OCI-LY1 (cell line): ENCODE results near the gene ENPP3.

Source experiments
- H2AFZ ChIP-seq: fragments of 200-600 bp; sonication (generic), shearing (Covaris generic); 2 replicates; pipeline ENCODE4 v1.6.0; 2014; ENCODE audit warnings: antibody characterized with exemption, mild to moderate bottlenecking, low read length
- H3F3A ChIP-seq: fragments of 200-600 bp; sonication (generic), shearing (Covaris generic); 2 replicates; pipeline ENCODE4 v1.6.0; 2014; ENCODE audit warnings: mild to moderate bottlenecking, antibody characterized with exemption, low read length, moderate library complexity; ENCODE audit not compliant: insufficient read depth
- H3K27ac ChIP-seq: fragments of 200-600 bp; sonication (generic); 2 replicates; pipeline ENCODE4 v1.5.1; 2014; ENCODE audit warnings: low read length, mixed run types, mild to moderate bottlenecking, low read depth; ENCODE audit not compliant: poor library complexity, severe bottlenecking
- H3K27me3 ChIP-seq: fragments of 200-600 bp; sonication (generic); 2 replicates; pipeline ENCODE4 v1.6.0; 2014; ENCODE audit warnings: antibody characterized with exemption, mild to moderate bottlenecking, low read length, moderate library complexity; ENCODE audit not compliant: insufficient read depth
- H3K36me3 ChIP-seq: fragments of 200-600 bp; sonication (generic); 2 replicates; pipeline ENCODE4 v1.6.1; 2014; ENCODE audit warnings: mild to moderate bottlenecking, antibody characterized with exemption, low read length, moderate library complexity, mixed read lengths; ENCODE audit not compliant: insufficient read depth
- H3K4me1 ChIP-seq: fragments of 200-600 bp; sonication (generic); 2 replicates; pipeline ENCODE4 v1.5.1; 2014; ENCODE audit warnings: mild to moderate bottlenecking, low read length, moderate library complexity; ENCODE audit not compliant: insufficient read depth, severe bottlenecking
- H3K4me2 ChIP-seq: fragments of 200-600 bp; sonication (generic), shearing (Covaris generic); 2 replicates; pipeline ENCODE4 v1.6.1; 2014; ENCODE audit warnings: low read length
- H3K4me3 ChIP-seq: fragments of 200-600 bp; sonication (generic); 2 replicates; pipeline ENCODE4 v1.5.1; 2014; ENCODE audit warnings: low read length, low read depth, mild to moderate bottlenecking, mixed read lengths; ENCODE audit not compliant: poor library complexity, severe bottlenecking
- H3K79me2 ChIP-seq: fragments of 200-600 bp; shearing (Covaris generic); 2 replicates; pipeline ENCODE4 v1.6.1; 2016; ENCODE audit warnings: mixed run types, low read length, mixed read lengths; ENCODE audit not compliant: insufficient read depth
- H3K9ac ChIP-seq: fragments of 200-600 bp; sonication (generic), shearing (Covaris generic); 2 replicates; pipeline ENCODE4 v1.6.1; 2014; ENCODE audit warnings: mild to moderate bottlenecking, low read length, mixed read lengths
- H3K9me2 ChIP-seq: fragments of 200-600 bp; sonication (generic), shearing (Covaris generic); 2 replicates; pipeline ENCODE4 v1.6.1; 2014; ENCODE audit warnings: low read depth, mild to moderate bottlenecking, low read length, mixed read lengths
- H3K9me3 ChIP-seq: fragments of 200-600 bp; shearing (Covaris generic); 2 replicates; pipeline ENCODE4 v1.6.1; 2014; ENCODE audit warnings: low read length, mixed read lengths
- H4K20me1 ChIP-seq: fragments of 200-600 bp; sonication (generic), shearing (Covaris generic); 2 replicates; pipeline ENCODE4 v1.6.0; 2016; ENCODE audit warnings: mild to moderate bottlenecking, low read length; ENCODE audit not compliant: insufficient read depth
- CTCF ChIP-seq: fragments of 200-600 bp; sonication (generic), shearing (Covaris generic); IDR thresholded peaks from 2 replicates; pipeline ENCODE4 v1.5.1; 2017; ENCODE audit warnings: mild to moderate bottlenecking, antibody characterized with exemption, low read length, moderate library complexity, mixed read lengths
- EZH2 ChIP-seq: fragments of 200-600 bp; sonication (generic), shearing (Covaris generic); IDR thresholded peaks from 2 replicates; pipeline ENCODE4 v1.8.0; 2017; ENCODE audit warnings: borderline replicate concordance, mixed run types, mild to moderate bottlenecking, antibody characterized with exemption, low read length, moderate library complexity, mixed read lengths

ENPP3 gene

GRCh38 chr6:131629651-131630050, 7.5 kb upstream of the ENPP3 start:
- H3K36me3 ChIP-seq = peaks cover 11% of the 10 kb centered on the region; the same call in 1 of the 2 replicates
- H3K9me2 ChIP-seq = no peaks in the 10 kb centered on the region
- H3K4me1 ChIP-seq = peaks cover 11% of the 10 kb centered on the region
- H3K4me3 ChIP-seq = no peak overlapping the region
- no peak overlapping the region for H3K4me2 ChIP-seq
- no peak overlapping the region for H2AFZ ChIP-seq
- H3K27me3 ChIP-seq = no peaks in the 10 kb centered on the region
- no peaks in the 10 kb centered on the region for H3K9me3 ChIP-seq
- H3K79me2 ChIP-seq = peaks cover 12% of the 10 kb centered on the region
- H3K9ac ChIP-seq = no peak overlapping the region
- no peaks in the 10 kb centered on the region for H4K20me1 ChIP-seq
- no peaks in the 10 kb centered on the region for H3F3A ChIP-seq
- TF ChIP-seq CTCF (no peak), EZH2 (no peak)
- no peak overlapping the region for H3K27ac ChIP-seq

GRCh38 chr6:131631625-131632289, 5.3 kb upstream of the ENPP3 start:
- Histone ChIP-seq H4K20me1 (no peaks in the 10 kb centered on the region), H3K79me2 (peaks cover 10% of the 10 kb centered on the region), H3K9ac (no peak overlapping the region), H3K27ac (no peak overlapping the region), H3K4me2 (no peak overlapping the region), H2AFZ (no peak overlapping the region), H3K9me2 (no peaks in the 10 kb centered on the region), H3K9me3 (no peaks in the 10 kb centered on the region), H3K27me3 (no peaks in the 10 kb centered on the region), H3F3A (no peaks in the 10 kb centered on the region), H3K4me3 (no peak overlapping the region), H3K4me1 (peaks cover 13% of the 10 kb centered on the region), H3K36me3 (no peaks in the 10 kb centered on the region)
- TF ChIP-seq CTCF (no peak), EZH2 (no peak)

- H3F3A ChIP-seq = no peaks in the 10 kb centered on the region
- no peak overlapping the region for H2AFZ ChIP-seq
- no peak overlapping the region for H3K27ac ChIP-seq
- H3K4me2 ChIP-seq = no peak overlapping the region
- H3K79me2 ChIP-seq = no peaks in the 10 kb centered on the region
- TF ChIP-seq CTCF = no peak
- no peak for TF ChIP-seq EZH2
- H4K20me1 ChIP-seq = no peaks in the 10 kb centered on the region
- H3K36me3 ChIP-seq = no peaks in the 10 kb centered on the region
- H3K4me1 ChIP-seq = peaks cover 5% of the 10 kb centered on the region
- no peak overlapping the region for H3K4me3 ChIP-seq
- no peaks in the 10 kb centered on the region for H3K27me3 ChIP-seq
- H3K9me3 ChIP-seq = no peaks in the 10 kb centered on the region
- no peak overlapping the region for H3K9ac ChIP-seq
- no peaks in the 10 kb centered on the region for H3K9me2 ChIP-seq
Observed at GRCh38 chr6:131635384-131636340, 1.4 kb upstream of the ENPP3 start.
